HEK293 (cell line): Measurements from ENCODE around the gene UBL4A.

ENCODE experiments used
- BCL11A ChIP-seq: fragments of 450-650 bp; formaldehyde crosslinking; IDR thresholded peaks from 2 replicates; pipeline ENCODE4 v1.5.1; 2016; ENCODE audit warnings: low read depth, missing biosample characterization, missing genetic modification characterization
- FEZF1 ChIP-seq: fragments of 450-650 bp; formaldehyde crosslinking; IDR thresholded peaks from 2 replicates; pipeline ENCODE4 v1.5.1; 2016; ENCODE audit warnings: missing biosample characterization, missing genetic modification characterization
- GLI4 ChIP-seq: fragments of 450-650 bp; formaldehyde crosslinking; IDR thresholded peaks from 2 replicates; pipeline ENCODE4 v1.5.1; 2016; ENCODE audit warnings: missing biosample characterization, missing genetic modification characterization
- HIC1 ChIP-seq: fragments of 450-650 bp; formaldehyde crosslinking; IDR thresholded peaks from 2 replicates; pipeline ENCODE4 v1.5.1; 2016; ENCODE audit warnings: missing biosample characterization, missing genetic modification characterization
- IKZF3 ChIP-seq: fragments of 450-650 bp; IDR thresholded peaks from 2 replicates; pipeline ENCODE4 v1.5.0; 2018; ENCODE audit warnings: missing biosample characterization, mild to moderate bottlenecking, missing genetic modification characterization, moderate library complexity
- KLF8 ChIP-seq: fragments of 450-650 bp; formaldehyde crosslinking; IDR thresholded peaks from 2 replicates; pipeline ENCODE4 v1.5.1; 2016; ENCODE audit warnings: missing biosample characterization, missing genetic modification characterization
- KLF9 ChIP-seq: fragments of 450-650 bp; formaldehyde crosslinking; IDR thresholded peaks from 2 replicates; pipeline ENCODE4 v1.5.1; 2016; ENCODE audit warnings: missing biosample characterization, missing genetic modification characterization, low read depth
- PBX3 ChIP-seq: sonication (generic); formaldehyde crosslinking; IDR thresholded peaks from 2 replicates; pipeline ENCODE4 v1.8.1; 2022; ENCODE audit warnings: mild to moderate bottlenecking, moderate library complexity, missing genetic modification reagents
- SP2 ChIP-seq: fragments of 450-650 bp; formaldehyde crosslinking; IDR thresholded peaks from 2 replicates; pipeline ENCODE4 v1.5.1; 2016; ENCODE audit warnings: missing biosample characterization, missing genetic modification characterization
- ZBTB10 ChIP-seq: fragments of 450-650 bp; formaldehyde crosslinking; IDR thresholded peaks from 2 replicates; pipeline ENCODE4 v1.5.1; 2016; ENCODE audit warnings: missing biosample characterization, missing genetic modification characterization
- ZBTB17 ChIP-seq: fragments of 450-650 bp; formaldehyde crosslinking; IDR thresholded peaks from 2 replicates; pipeline ENCODE4 v1.5.1; 2016; ENCODE audit warnings: missing biosample characterization, missing genetic modification characterization
- ZBTB26 ChIP-seq: fragments of 450-650 bp; formaldehyde crosslinking; optimal IDR thresholded peaks from 2 replicates; pipeline ENCODE3; 2016; ENCODE audit warnings: missing biosample characterization, mild to moderate bottlenecking, missing genetic modification characterization
- ZBTB49 ChIP-seq: fragments of 450-650 bp; formaldehyde crosslinking; IDR thresholded peaks from 2 replicates; pipeline ENCODE4 v1.5.1; 2016; ENCODE audit warnings: missing biosample characterization, missing genetic modification characterization, low read depth
- ZNF202 ChIP-seq: fragments of 450-650 bp; formaldehyde crosslinking; IDR thresholded peaks from 2 replicates; pipeline ENCODE4 v1.5.1; 2016; ENCODE audit warnings: missing biosample characterization, missing genetic modification characterization, borderline replicate concordance
- ZNF324 ChIP-seq: fragments of 450-650 bp; formaldehyde crosslinking; IDR thresholded peaks from 2 replicates; pipeline ENCODE4 v1.5.1; 2016; ENCODE audit warnings: missing biosample characterization, missing genetic modification characterization
- ZNF335 ChIP-seq: fragments of 450-650 bp; formaldehyde crosslinking; conservative IDR thresholded peaks from 2 replicates; pipeline ENCODE4 v1.5.1; 2016; ENCODE audit warnings: missing biosample characterization, missing genetic modification characterization
- ZNF561 ChIP-seq: fragments of 450-650 bp; IDR thresholded peaks from 2 replicates; pipeline ENCODE4 v1.5.1; 2018; ENCODE audit warnings: missing biosample characterization, missing genetic modification characterization, borderline replicate concordance
- ZNF660 ChIP-seq: fragments of 450-650 bp; IDR thresholded peaks from 2 replicates; pipeline ENCODE4 v1.5.1; 2018; ENCODE audit warnings: missing biosample characterization, mild to moderate bottlenecking, missing genetic modification characterization
- ZSCAN5A ChIP-seq: fragments of 450-650 bp; formaldehyde crosslinking; IDR thresholded peaks from 2 replicates; pipeline ENCODE4 v1.5.1; 2016; ENCODE audit warnings: missing biosample characterization, missing genetic modification characterization
- TF ChIP-seq, protein P1 (sequence below): fragments of 450-650 bp; formaldehyde crosslinking; IDR thresholded peaks from 2 replicates; pipeline ENCODE4 v1.5.1; 2016; ENCODE audit warnings: missing biosample characterization, missing genetic modification characterization
- TF ChIP-seq, protein P2 (sequence below): fragments of 450-650 bp; formaldehyde crosslinking; IDR thresholded peaks from 2 replicates; pipeline ENCODE4 v1.5.1; 2017; ENCODE audit warnings: missing biosample characterization, missing genetic modification characterization
- TF ChIP-seq, protein P3 (sequence below): fragments of 450-650 bp; IDR thresholded peaks from 2 replicates; pipeline ENCODE4 v1.5.1; 2018; ENCODE audit warnings: missing biosample characterization, missing genetic modification characterization

UBL4A gene

GRCh38 chrX:154478728-154479622, 7.4 kb downstream of the UBL4A start, which contains the start of gene LAGE3 (continued):
- TF ChIP-seq ZBTB10 (tag by site-specific recombination) (0 out of 2 replicates have a peak, but pooled peaks have one; percentile 39), KLF9 (peak; percentile 69), HIC1 (0 out of 2 replicates have a peak, but pooled peaks have one; percentile 25), ZNF202 (tag by site-specific recombination) (no peak), KLF8 (tag by site-specific recombination) (peak; percentile 84; the same call in 1 of the 2 replicates), BCL11A (tag by site-specific recombination) (peak; percentile 80; the same call in 1 of the 2 replicates), GLI4 (tag by site-specific recombination) (no peak), FEZF1 (tag by site-specific recombination) (peak; percentile 35), ZNF660 (tag by site-specific recombination) (0 out of 2 replicates have a peak, but pooled peaks have one; percentile 38), ZNF561 (peak; percentile 79), ZNF335 (peak; percentile 99), ZBTB26 (peak; percentile 85), IKZF3 (tag by site-specific recombination) (peak; percentile 45; the same call in 1 of the 2 replicates), ZBTB49 (tag by site-specific recombination) (no peak), ZNF324 (tag by site-specific recombination) (0 out of 2 replicates have a peak, but pooled peaks have one; percentile 47), ZBTB17 (tag by site-specific recombination) (peak; percentile 11), ZSCAN5A (no peak), PBX3 (peak; percentile 8; the same call in 1 of the 2 replicates), SP2 (tag by site-specific recombination) (peak; percentile 84)
- TF ChIP-seq, protein P1, sequence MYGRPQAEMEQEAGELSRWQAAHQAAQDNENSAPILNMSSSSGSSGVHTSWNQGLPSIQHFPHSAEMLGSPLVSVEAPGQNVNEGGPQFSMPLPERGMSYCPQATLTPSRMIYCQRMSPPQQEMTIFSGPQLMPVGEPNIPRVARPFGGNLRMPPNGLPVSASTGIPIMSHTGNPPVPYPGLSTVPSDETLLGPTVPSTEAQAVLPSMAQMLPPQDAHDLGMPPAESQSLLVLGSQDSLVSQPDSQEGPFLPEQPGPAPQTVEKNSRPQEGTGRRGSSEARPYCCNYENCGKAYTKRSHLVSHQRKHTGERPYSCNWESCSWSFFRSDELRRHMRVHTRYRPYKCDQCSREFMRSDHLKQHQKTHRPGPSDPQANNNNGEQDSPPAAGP (tag by site-specific recombination): 0 out of 2 replicates have a peak, but pooled peaks have one; percentile 46
- TF ChIP-seq, protein P2, sequence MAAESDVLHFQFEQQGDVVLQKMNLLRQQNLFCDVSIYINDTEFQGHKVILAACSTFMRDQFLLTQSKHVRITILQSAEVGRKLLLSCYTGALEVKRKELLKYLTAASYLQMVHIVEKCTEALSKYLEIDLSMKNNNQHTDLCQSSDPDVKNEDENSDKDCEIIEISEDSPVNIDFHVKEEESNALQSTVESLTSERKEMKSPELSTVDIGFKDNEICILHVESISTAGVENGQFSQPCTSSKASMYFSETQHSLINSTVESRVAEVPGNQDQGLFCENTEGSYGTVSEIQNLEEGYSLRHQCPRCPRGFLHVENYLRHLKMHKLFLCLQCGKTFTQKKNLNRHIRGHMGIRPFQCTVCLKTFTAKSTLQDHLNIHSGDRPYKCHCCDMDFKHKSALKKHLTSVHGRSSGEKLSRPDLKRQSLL (tag by site-specific recombination): no peak
- TF ChIP-seq, protein P3, sequence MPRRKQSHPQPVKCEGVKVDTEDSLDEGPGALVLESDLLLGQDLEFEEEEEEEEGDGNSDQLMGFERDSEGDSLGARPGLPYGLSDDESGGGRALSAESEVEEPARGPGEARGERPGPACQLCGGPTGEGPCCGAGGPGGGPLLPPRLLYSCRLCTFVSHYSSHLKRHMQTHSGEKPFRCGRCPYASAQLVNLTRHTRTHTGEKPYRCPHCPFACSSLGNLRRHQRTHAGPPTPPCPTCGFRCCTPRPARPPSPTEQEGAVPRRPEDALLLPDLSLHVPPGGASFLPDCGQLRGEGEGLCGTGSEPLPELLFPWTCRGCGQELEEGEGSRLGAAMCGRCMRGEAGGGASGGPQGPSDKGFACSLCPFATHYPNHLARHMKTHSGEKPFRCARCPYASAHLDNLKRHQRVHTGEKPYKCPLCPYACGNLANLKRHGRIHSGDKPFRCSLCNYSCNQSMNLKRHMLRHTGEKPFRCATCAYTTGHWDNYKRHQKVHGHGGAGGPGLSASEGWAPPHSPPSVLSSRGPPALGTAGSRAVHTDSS (tag by site-specific recombination): no peak
